Measurements from ENCODE around the gene DNER.

DNA sequence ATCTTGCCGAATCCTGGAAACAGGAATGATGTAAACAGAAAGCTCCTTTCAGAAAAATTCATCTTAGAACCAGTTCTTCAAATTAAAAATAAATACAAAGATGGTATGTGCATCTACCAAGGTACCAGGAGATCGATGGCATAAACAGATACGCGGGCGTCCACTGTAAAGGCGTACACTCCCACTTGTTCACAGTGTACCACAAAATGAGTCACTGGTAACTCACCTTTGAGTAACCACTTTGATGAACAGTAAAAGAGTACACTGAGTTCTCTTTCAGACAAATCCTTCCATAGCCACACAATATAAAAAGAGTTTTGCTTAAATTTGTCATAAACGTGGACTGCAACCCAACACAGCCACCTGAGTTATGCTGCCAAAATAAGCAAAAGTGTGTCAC lies 128.3 kb downstream of the DNER start:
- TF ChIP-seq EZH2phosphoT487 (IDR thresholded peaks at IDR 0.05; ENCODE audit: insufficient read depth, low read depth) = no peak
- no peak for TF ChIP-seq EZH2 (IDR thresholded peaks at IDR 0.05; ENCODE audit: insufficient read depth, poor library complexity, severe bottlenecking)

Measured in GM23248 (cell line).